Hepatocyte (in vitro differentiated cells): ENCODE measurements around the gene SNX1.

Experiments used
- CTCF ChIP-seq: fragments of 200-600 bp; sonication (generic); IDR thresholded peaks from 2 replicates; pipeline ENCODE4 v1.5.1; 2016; ENCODE audit warnings: antibody characterized with exemption, mild to moderate bottlenecking; ENCODE audit not compliant: poor library complexity
- EZH2 ChIP-seq: fragments of 200-600 bp; sonication (generic); IDR thresholded peaks from 2 replicates; pipeline ENCODE4 v1.6.1; 2016; ENCODE audit warnings: antibody characterized with exemption, mild to moderate bottlenecking, borderline replicate concordance

GRCh38 chr15:64067564-64068030 lies 28.2 kb upstream of the SNX1 start:
- TF ChIP-seq CTCF = peak; percentile 82
- no peak for TF ChIP-seq EZH2
